GM21526 (cell line): Measurements from ENCODE around the gene HJV.
"Not testable (repeated sequence)": the region's sequence is repeated elsewhere in the genome, so short reads cannot be mapped to it uniquely, and the experiment has no call there.

ENCODE experiments used
- ATAC-seq: cut with Tn5 transposase; IDR thresholded peaks from one replicate; pipeline ENCODE4 v1.9.1; 2021; ENCODE audit warnings: moderate library complexity; ENCODE audit not compliant: unreplicated experiment, low FRiP score

Gene HJV, protein sequence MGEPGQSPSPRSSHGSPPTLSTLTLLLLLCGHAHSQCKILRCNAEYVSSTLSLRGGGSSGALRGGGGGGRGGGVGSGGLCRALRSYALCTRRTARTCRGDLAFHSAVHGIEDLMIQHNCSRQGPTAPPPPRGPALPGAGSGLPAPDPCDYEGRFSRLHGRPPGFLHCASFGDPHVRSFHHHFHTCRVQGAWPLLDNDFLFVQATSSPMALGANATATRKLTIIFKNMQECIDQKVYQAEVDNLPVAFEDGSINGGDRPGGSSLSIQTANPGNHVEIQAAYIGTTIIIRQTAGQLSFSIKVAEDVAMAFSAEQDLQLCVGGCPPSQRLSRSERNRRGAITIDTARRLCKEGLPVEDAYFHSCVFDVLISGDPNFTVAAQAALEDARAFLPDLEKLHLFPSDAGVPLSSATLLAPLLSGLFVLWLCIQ

GRCh38 chr1:146021622-146022402, at the start of gene HJV:
Gene HJV, minus strand, starts transcription at chr1:146021735. Its CDS starts 1,504 bp downstream, at chr1:146020231.
- no peak for ATAC-seq

- not testable (repeated sequence) for ATAC-seq
Measured at GRCh38 chr1:146059148-146059547, 37.6 kb upstream of the HJV start.

- peak; percentile 70 for ATAC-seq
Measured at GRCh38 chr1:146051852-146052676, 30.5 kb upstream of the HJV start.

DNA sequence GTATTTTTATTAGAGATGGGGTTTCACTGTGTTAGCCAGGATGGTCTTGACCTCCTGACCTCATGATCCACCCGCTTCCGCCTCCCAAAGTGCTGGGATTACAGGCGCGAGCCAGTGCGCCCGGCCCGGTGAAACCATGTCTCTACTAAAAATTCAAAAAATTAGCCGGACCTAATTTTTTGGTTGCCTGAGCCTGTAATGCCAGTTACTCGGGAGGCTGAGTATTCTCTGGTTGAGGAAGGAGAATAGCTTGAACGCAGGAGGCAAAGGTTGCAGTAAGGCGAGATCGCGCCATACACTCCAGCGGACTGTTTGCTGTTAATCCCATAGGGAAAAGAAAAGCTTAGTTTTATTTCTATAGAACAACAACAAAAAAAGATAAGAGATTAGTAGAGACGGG, 29.9 kb upstream of the HJV start:
- no peak for ATAC-seq

- not testable (repeated sequence) for ATAC-seq
Measured at GRCh38 chr1:146050652-146050963, 29.1 kb upstream of the HJV start.

DNA sequence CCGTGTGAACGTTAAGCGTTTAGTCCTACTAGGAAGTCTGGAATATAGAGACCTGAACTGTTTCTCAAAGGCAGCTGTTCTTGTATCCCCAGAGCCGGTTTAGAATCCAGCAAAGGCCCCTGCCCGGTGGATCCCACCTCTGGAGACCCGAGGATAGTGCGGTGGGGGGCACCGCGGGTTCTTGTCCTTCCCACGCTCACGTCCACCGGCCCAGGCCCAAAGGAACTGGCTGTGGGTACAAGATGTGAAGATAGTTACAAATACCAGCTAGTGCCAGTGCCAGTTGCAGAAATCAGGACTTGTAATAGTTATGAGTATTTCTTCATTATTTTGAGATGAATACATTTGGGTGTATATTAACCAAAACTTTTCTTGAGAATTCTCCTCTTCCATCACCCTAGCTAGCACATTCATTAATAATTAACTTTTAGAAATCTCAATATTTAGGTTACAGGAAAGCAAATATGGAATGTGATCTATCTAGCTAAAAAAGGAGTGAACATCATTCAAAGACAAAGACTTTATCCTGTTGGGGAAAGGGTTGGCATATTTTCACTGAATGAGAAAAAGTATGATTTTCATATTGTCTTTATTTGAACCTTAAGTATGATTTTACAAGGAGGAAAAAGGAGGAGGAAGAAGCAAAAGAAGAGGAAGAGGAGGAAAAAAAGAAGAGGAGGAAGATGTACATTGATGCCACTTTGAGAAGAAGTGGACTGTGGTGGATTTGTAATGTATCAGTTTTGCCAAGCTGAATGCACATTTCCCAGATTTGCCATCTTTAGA, 28.5 kb upstream of the HJV start:
- ATAC-seq, result not testable (repeated sequence)

DNA sequence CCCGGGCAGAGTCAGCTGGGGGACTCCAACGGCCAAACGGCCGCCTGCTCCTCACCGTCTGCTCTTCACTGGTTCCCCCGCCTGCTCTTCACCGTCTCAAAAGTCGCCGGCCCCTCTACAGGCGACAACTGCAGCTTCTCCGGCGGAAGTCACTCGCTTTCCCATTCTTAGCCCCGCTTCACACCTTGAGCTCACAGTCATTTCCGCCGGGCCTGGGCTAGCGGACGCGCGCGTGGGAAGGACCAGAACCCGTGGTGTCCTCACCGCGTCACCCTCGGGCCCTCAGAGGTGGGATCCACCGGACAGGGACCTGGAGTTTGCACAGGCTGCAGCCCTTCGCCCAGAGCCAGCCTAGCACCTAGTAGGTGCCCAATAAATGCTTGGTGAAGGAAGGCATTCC, 27.9 kb upstream of the HJV start:
- no peak for ATAC-seq

GRCh38 chr1:146048514-146049115, 27.1 kb upstream of the HJV start:
- ATAC-seq, result not testable (repeated sequence)

- no peak for ATAC-seq
Measured at GRCh38 chr1:146046664-146047063, 25.1 kb upstream of the HJV start.

- ATAC-seq, result no peak
Measured at GRCh38 chr1:146039844-146040194, 18.3 kb upstream of the HJV start.

DNA sequence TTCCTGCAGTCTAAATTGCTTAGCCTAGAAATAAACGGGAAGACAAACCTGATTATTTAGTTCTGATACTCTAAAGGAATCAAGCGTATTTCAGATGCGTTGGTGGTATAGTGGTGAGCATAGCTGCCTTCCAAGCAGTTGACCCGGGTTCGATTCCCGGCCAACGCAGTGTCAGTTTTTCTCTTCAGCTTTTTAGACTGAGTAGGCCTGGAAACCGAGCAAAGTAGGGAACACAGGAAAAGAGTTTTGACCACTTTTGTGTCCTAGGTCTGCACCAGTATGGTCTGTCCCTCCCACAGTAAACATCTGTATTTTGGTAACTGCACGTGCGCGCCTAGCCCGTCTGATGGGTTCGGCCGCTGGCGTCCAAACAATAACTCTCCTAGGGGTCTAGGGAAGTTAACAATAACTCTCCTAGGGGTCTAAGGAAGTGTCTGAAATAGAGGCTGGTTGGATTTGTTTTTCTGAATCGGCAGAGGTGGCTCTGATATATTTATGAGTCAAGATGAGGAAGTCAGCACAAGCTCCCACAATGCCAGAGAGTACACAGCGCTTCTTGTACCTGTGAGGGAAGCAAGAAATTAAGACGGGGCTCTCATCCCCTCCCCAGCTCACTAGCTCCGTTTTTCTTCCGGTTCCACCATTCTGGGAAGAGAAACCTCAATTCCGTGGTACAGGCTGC, 15.6 kb upstream of the HJV start:
- ATAC-seq, result no peak

- ATAC-seq, result no peak
Measured at GRCh38 chr1:146036241-146036964, 14.9 kb upstream of the HJV start.

DNA sequence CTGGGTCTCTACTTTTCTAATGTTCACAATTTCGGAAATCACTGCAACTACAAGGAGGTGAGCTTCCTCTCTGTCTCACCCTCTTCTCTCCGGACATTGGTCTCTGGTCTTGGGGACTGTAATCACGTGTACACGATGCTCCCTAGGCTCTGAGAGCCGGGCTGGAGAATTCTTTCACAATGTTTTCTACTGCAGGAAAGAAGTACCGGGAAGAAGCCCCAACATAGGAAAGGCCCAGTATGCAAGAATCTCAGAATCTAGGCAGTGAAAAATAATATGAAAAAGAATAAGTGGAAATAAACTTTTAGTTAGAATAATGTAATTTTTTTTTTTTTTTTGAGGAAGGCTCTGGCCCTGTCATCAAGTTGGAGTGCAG, 13.5 kb upstream of the HJV start:
- ATAC-seq, result no peak

GRCh38 chr1:146032631-146033219, 11.2 kb upstream of the HJV start:
- ATAC-seq, result no peak

- ATAC-seq, result no peak
Measured at GRCh38 chr1:146031476-146031875, 9.9 kb upstream of the HJV start.

DNA sequence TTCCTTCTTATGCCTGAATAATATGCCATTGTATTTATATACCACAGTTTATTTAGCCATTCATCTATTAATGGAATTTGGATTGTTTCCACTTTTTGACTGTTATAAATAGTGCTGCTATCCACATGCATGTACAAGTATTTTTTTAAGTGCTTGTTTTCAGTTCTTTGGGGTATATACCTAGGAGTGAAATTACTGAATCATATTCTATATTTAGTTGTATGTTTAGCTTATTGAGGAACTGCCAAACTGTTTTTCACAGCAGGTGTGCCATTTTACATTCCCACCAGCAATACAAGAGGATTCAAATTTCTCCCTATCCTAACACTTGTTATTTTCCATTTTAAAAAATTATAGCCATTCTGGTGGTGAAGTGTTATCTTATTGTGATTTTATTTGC, 7.6 kb upstream of the HJV start:
- ATAC-seq, result no peak

GRCh38 chr1:146026650-146027049, 5.1 kb upstream of the HJV start:
- not testable (repeated sequence) for ATAC-seq

DNA sequence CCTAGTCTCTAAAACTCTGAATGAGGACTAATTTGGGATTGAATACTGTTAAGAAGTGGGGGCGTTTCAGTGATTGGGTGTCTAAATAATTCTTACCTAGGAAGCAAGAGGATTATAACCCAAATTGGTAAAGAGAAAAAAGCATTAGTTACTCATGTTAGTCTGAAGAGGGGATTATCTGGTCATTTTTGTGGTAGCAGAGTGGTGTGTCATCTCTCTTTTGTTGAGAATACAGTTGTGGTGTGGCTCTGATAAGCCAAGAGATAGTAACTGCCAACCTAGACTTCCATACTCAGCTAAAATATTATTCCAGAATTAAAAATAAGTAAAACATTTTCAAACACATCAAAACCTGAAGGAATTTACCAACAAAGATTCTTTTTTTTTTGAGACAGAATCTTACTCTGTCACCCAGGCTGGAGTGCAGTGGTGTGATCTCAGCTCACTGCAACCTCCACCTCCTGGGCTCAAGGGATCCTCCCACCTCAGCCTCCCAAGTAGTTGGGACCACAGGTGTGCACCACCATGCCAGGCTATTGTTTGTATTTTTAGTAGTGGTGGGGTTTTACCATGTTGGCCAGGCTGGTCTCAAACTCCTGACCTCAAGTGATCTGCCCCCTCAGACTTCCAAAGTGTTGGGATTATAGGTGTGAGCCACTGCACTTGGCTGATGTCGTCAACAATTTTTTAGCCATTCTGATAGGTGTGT, 4.4 kb upstream of the HJV start:
- ATAC-seq, result not testable (repeated sequence)
